Measurements from ENCODE around the gene SLC7A8.

The SLC7A8 gene

DNA sequence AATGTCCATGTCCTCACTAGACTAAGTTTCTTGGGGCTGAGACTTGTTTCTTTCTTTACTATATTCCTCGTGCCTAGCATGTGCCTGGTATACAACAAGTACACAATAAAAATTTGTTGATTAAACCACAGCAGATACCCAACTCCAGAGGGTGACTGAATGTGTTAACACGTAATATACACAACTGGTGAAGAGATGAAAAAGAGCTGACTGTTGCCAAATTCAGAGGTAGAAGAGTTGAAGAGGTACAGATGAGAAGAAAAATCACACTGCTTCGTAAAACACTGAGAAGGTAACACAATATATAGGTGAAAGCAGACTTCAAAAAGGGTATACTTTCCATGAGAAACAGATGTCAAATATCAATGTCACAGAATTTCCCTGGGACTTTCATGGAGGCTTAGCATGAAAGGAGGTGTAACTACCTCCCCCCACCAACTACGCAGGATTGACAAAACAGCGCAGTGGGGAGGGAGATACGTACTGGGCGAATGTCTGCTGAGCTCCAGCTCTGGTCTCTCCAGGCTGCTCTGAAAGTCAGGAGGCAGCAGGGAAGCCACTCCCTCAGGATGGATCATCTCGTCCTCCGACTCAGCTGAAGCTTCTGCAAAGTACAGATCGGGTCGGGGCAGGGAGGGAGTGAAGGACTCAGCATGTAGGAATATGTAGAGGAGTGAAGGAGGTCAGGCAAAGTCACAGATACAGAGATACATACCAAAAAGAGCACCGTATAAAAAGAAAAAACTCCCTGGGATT is 93.8 kb downstream of the SLC7A8 start:
- Mint-ChIP-seq H3K27ac (no peak overlapping the region), H3K4me1 (peaks cover 18% of the 10 kb centered on the region), H3K36me3 (peaks cover 28% of the 10 kb centered on the region), H3K9me3 (no peaks in the 10 kb centered on the region), H3K27me3 (no peaks in the 10 kb centered on the region), H3K4me3 (no peak overlapping the region)
- ATAC-seq (ENCODE audit: low read depth): no peak
- no peak for DNase-seq (ENCODE audit: low spot score in 2 of 2)

DNA sequence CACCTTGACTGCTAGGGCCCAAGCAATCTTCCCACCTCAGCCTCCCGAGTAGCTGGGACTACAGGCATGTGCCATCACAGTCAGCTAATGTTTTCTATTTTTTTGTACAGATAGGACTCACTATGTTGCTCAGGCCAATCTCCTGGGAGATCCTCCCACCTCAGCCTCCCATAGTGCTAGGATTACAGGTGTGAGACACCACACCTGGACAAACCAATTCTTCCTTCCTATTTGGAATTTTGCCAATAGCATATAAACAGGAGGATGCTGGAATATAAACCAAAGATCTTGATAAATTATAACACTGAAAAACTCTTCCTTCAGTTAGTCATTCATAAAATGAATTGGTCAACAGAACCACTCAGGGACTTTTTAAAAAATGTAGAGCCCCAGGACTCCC is 96.9 kb downstream of the SLC7A8 start:
- no peaks in the 10 kb centered on the region for H3K9me3 Mint-ChIP-seq

DNA sequence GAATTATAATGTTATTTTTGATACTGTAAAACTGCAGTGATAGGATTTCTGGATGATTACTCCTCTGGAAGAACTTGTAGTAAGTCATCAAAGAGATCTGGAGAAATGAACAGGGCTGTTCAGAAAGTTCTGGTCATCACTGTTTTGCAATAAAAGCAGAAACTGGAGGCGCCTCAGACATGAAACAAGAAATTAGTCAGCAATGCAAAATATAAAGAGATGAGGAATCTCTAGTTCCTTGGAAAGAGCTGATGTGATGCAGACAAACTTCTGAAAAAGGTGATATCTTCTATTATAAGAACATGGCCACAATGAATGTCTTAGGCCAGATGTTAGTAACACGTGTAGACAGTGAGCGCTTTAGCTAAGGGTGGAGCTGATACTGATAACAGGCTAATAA is 98.0 kb downstream of the SLC7A8 start:
- Mint-ChIP-seq H3K4me3 (no peak overlapping the region), H3K9me3 (no peaks in the 10 kb centered on the region), H3K36me3 (peaks cover 33% of the 10 kb centered on the region), H3K27me3 (no peaks in the 10 kb centered on the region), H3K27ac (no peak overlapping the region), H3K4me1 (peaks cover 10% of the 10 kb centered on the region)
- DNase-seq (ENCODE audit: low spot score in 2 of 2) (no peak), ATAC-seq (ENCODE audit: low read depth) (no peak)

More for the DNA sequence above, 96.9 kb downstream of the SLC7A8 start:
- Mint-ChIP-seq H3K4me1 (peaks cover 9% of the 10 kb centered on the region), H3K27me3 (no peaks in the 10 kb centered on the region), H3K27ac (peak overlapping the region; percentile 28), H3K36me3 (peaks cover 26% of the 10 kb centered on the region), H3K4me3 (no peak overlapping the region)
- no peak for DNase-seq (ENCODE audit: low spot score in 2 of 2)
- ATAC-seq (ENCODE audit: low read depth): no peak

DNA sequence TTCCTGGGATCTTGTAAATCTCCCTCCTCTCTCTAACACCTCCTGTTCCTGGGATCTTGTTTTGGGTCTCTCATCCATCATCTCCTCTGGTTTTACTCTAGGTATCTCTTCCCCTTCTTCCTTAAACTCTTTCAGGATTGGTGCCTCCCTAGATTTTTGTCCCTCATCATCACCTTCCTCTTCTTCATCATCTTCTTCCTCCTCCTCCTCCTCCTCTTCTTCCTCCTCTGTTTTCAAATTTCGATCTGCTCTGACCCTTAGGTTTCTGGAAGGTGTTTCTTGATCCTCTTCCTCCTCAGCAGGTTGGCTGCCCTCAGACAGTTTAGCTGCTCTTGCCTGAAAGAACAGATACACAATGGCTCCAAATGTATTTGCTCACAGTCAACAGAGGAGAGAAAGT is 103.0 kb downstream of the SLC7A8 start:
- no peak overlapping the region for H3K4me3 Mint-ChIP-seq
- ATAC-seq (ENCODE audit: low read depth) (no peak), DNase-seq (ENCODE audit: low spot score in 2 of 2) (no peak)
- H3K27me3 Mint-ChIP-seq: no peaks in the 10 kb centered on the region
- H3K4me1 Mint-ChIP-seq: peaks cover 3% of the 10 kb centered on the region
- peaks cover 25% of the 10 kb centered on the region for H3K36me3 Mint-ChIP-seq
- peak overlapping the region; percentile 26 for H3K27ac Mint-ChIP-seq
- no peaks in the 10 kb centered on the region for H3K9me3 Mint-ChIP-seq

DNA sequence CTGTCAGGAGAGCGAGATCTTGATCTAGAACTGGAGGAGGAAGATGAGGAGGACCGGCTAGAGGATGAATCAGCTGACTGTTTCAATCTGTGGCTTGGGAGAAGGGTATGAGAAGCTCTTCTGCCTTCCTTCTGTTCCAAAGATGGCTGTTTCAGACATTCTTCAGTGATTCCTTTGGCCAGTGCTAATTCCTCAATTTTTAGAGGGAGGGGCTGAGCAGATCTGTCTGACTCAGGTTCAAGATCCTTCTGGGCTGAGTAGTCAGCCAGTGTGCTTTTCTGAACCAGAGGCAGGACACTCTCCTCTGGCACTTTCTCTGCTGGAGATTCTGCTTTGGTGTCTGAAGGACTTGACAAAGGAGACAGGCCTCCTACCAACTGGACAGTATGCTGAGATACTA is 103.7 kb downstream of the SLC7A8 start:
- Mint-ChIP-seq H3K36me3 (peaks cover 25% of the 10 kb centered on the region), H3K9me3 (no peaks in the 10 kb centered on the region), H3K27me3 (no peaks in the 10 kb centered on the region), H3K27ac (peak overlapping the region; percentile 26), H3K4me3 (no peak overlapping the region), H3K4me1 (peaks cover 3% of the 10 kb centered on the region)
- DNase-seq (ENCODE audit: low spot score in 2 of 2) (no peak), ATAC-seq (ENCODE audit: low read depth) (no peak)

DNA sequence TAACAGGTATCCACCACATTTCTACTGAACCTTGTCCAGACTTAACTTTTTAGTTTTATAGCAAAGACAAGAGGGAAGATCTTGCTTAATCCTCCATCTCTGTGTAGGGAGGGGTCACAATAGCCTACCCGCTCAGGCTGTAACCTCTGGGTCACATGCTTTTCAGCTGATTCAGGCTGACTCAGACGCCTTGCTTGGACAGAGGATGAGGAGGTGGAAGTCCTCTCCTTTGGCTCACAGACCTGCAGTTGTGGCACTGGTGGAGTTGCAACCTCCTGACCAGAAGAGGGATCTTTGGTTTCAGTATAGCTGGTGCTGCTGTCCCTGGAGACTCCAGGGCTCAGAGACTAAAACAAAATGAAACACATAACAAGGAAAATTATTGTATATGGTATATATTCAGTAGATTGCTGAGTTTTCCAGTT is 104.8 kb downstream of the SLC7A8 start:
- Mint-ChIP-seq H3K27me3 (no peaks in the 10 kb centered on the region), H3K4me3 (no peak overlapping the region), H3K4me1 (peaks cover 3% of the 10 kb centered on the region), H3K36me3 (peaks cover 28% of the 10 kb centered on the region), H3K27ac (no peak overlapping the region), H3K9me3 (no peaks in the 10 kb centered on the region)
- DNase-seq (ENCODE audit: low spot score in 2 of 2) (no peak), ATAC-seq (ENCODE audit: low read depth) (no peak)

GRCh38 chr14:23077962-23078361 is 105.5 kb downstream of the SLC7A8 start:
- no peak for ATAC-seq (ENCODE audit: low read depth)

GRCh38 chr14:23076785-23077408 is 106.6 kb downstream of the SLC7A8 start:
- DNase-seq (ENCODE audit: low spot score in 2 of 2): peak in 1 of 2 donors; percentile 42
- Mint-ChIP-seq H3K4me3 (no peak overlapping the region), H3K9me3 (no peaks in the 10 kb centered on the region), H3K4me1 (peaks cover 5% of the 10 kb centered on the region), H3K27ac (peak overlapping the region; percentile 28), H3K36me3 (peaks cover 28% of the 10 kb centered on the region), H3K27me3 (no peaks in the 10 kb centered on the region)
- ATAC-seq (ENCODE audit: low read depth): peak; percentile 57

More at GRCh38 chr14:23077962-23078361, 105.5 kb downstream of the SLC7A8 start:
- H3K4me1 Mint-ChIP-seq: peaks cover 3% of the 10 kb centered on the region
- H3K9me3 Mint-ChIP-seq: no peaks in the 10 kb centered on the region
- no peak overlapping the region for H3K4me3 Mint-ChIP-seq
- DNase-seq (ENCODE audit: low spot score in 2 of 2): no peak
- no peaks in the 10 kb centered on the region for H3K27me3 Mint-ChIP-seq
- no peak overlapping the region for H3K27ac Mint-ChIP-seq
- H3K36me3 Mint-ChIP-seq: peaks cover 28% of the 10 kb centered on the region

Measured in memory B cell (primary cell).